Natural killer cell (primary cell): Measurements from ENCODE around the gene ZDHHC13. TPM values are rescaled to one million over a fixed set of nuclear protein-coding genes. Genes with fewer than 3 reads are reported as not detected.

ENCODE experiments used
- ATAC-seq, 3 donors: fragments of 150-1000 bp in 2 of 3; fragments of 200-7000 bp in 1 of 3; cut with Tn5 transposase; 1 replicate in 1 of 3; 2 replicates in 2 of 3; pipeline ENCODE4 v1.10.0; 2021; ENCODE audit warnings: mild to moderate bottlenecking in 2 of 3, moderate library complexity in 2 of 3
- DNase-seq, 2 donors: peaks; one replicate each; pipeline versions ENCODE4 v3.0.0 to v3.0.0-alpha.2; 2013 to 2021; ENCODE audit warnings: mixed read lengths in 1 of 2
- H3K27ac ChIP-seq: one replicate; pipeline ENCODE4 v1.5.1; 2013; ENCODE audit warnings: mild to moderate bottlenecking, low read length
- H3K27me3 ChIP-seq: one replicate; pipeline ENCODE4 v1.6.1; 2013; ENCODE audit warnings: low read length; ENCODE audit not compliant: control insufficient read depth, insufficient read depth
- H3K36me3 ChIP-seq: one replicate; pipeline ENCODE4 v1.6.1; 2013; ENCODE audit warnings: low read length; ENCODE audit not compliant: control insufficient read depth, insufficient read depth
- H3K4me1 ChIP-seq: one replicate; pipeline ENCODE4 v1.6.1; 2013; ENCODE audit warnings: low read length; ENCODE audit not compliant: control insufficient read depth, insufficient read depth
- H3K4me3 ChIP-seq: one replicate; pipeline ENCODE4 v1.5.1; 2013; ENCODE audit warnings: low read length
- H3K9me3 ChIP-seq: one replicate; pipeline ENCODE4 v1.6.1; 2013; ENCODE audit warnings: low read length; ENCODE audit not compliant: control insufficient read depth, insufficient read depth
- H3K27ac Mint-ChIP-seq, 2 donors: one replicate each; pipeline ENCODE4 v1.8.0; 2022; ENCODE audit warnings: mild to moderate bottlenecking in 2 of 2, mixed read lengths in 2 of 2, moderate library complexity in 1 of 2
- H3K27me3 Mint-ChIP-seq, 2 donors: one replicate each; pipeline ENCODE4 v1.8.0; 2022; ENCODE audit warnings: low read depth in 2 of 2, mixed read lengths in 2 of 2
- H3K36me3 Mint-ChIP-seq: one replicate; pipeline ENCODE4 v1.8.0; 2022; ENCODE audit warnings: mixed read lengths
- H3K4me1 Mint-ChIP-seq, 2 donors: one replicate each; pipeline ENCODE4 v1.8.0; 2022; ENCODE audit warnings: mixed read lengths in 2 of 2
- H3K4me3 Mint-ChIP-seq: one replicate; pipeline ENCODE4 v1.8.0; 2022; ENCODE audit warnings: mild to moderate bottlenecking, moderate library complexity, mixed read lengths
- H3K9me3 Mint-ChIP-seq, 2 donors: one replicate each; pipeline ENCODE4 v1.8.0; 2022; ENCODE audit warnings: mixed read lengths in 2 of 2
- CTCF ChIP-seq: fragments of 200-600 bp; IDR thresholded peaks from one replicate; pipeline ENCODE4 v1.8.0; 2022; ENCODE audit warnings: antibody characterized with exemption
- WGBS: methylation state at CpG from one replicate; pipeline ENCODE4 v1.1.7; 2013; ENCODE audit warnings: missing lambda C conversion rate; ENCODE audit not compliant: insufficient coverage; 5-methylcytosine and 5-hydroxymethylcytosine counted together
- intact Hi-C: fragments of 100-400 bp; cut with micrococcal nuclease; formaldehyde crosslinking; loops from one replicate; pipeline ENCODE4 v1.14.2; 2022
- total RNA-seq, 4 donors: library from RNA; stranded (reverse); fragments of 120-200 nt in 1 of 4; gene quantifications; one replicate each; pipeline versions ENCODE4 v1.2.3 to v1.2.4, GENCODE V29; 2013 to 2022

Gene ZDHHC13
- total RNA-seq, 3 donors from 2014 or later (not counting 1 experiment from before 2014, with no cell fraction given), result 13.3 to 17.4 (median 13.5) TPM

GRCh38 chr11:19191530-19192169 lies 74.7 kb downstream of the ZDHHC13 start:
- Histone ChIP-seq H3K4me3 (no peak overlapping the region), H3K4me1 (no peaks in the 10 kb centered on the region), H3K27ac (no peak overlapping the region), H3K27me3 (no peaks in the 10 kb centered on the region), H3K36me3 (no peaks in the 10 kb centered on the region), H3K9me3 (no peaks in the 10 kb centered on the region)
- ATAC-seq (no peak), DNase-seq (no peak)
- H3K27me3 Mint-ChIP-seq, result no peaks in the 10 kb centered on the region
- no peak for TF ChIP-seq CTCF
- intact Hi-C loops, result no loop called here
- H3K9me3 Mint-ChIP-seq, result no peaks in the 10 kb centered on the region
- no peak overlapping the region for H3K27ac Mint-ChIP-seq
- H3K4me1 Mint-ChIP-seq, result no peaks in the 10 kb centered on the region
- 92% methylated on average over 7 of the region's 7 CpGs for WGBS
- no peaks in the 10 kb centered on the region for H3K36me3 Mint-ChIP-seq
- no peak overlapping the region for H3K4me3 Mint-ChIP-seq

GRCh38 chr11:19193916-19194315 lies 76.9 kb downstream of the ZDHHC13 start:
- 83% methylated on average over 2 of the region's 2 CpGs for WGBS
- no peak overlapping the region for H3K4me3 Mint-ChIP-seq
- Histone ChIP-seq H3K27me3 (no peaks in the 10 kb centered on the region), H3K27ac (no peak overlapping the region), H3K4me1 (no peaks in the 10 kb centered on the region), H3K36me3 (no peaks in the 10 kb centered on the region), H3K9me3 (no peaks in the 10 kb centered on the region), H3K4me3 (no peak overlapping the region)
- H3K27me3 Mint-ChIP-seq, result no peaks in the 10 kb centered on the region
- no peak for ATAC-seq
- no peak for DNase-seq
- no peaks in the 10 kb centered on the region for H3K4me1 Mint-ChIP-seq
- H3K27ac Mint-ChIP-seq, result no peak overlapping the region
- H3K36me3 Mint-ChIP-seq, result no peaks in the 10 kb centered on the region
- no peak for TF ChIP-seq CTCF
- intact Hi-C loops, result no loop called here
- H3K9me3 Mint-ChIP-seq, result no peaks in the 10 kb centered on the region

- Mint-ChIP-seq H3K36me3 (no peaks in the 10 kb centered on the region), H3K4me3 (no peak overlapping the region), H3K9me3 (no peaks in the 10 kb centered on the region), H3K27me3 (no peaks in the 10 kb centered on the region), H3K4me1 (no peaks in the 10 kb centered on the region), H3K27ac (no peak overlapping the region)
- TF ChIP-seq CTCF, result no peak
- 94% methylated on average over 2 of the region's 4 CpGs for WGBS
- DNase-seq (no peak), ATAC-seq (no peak)
- intact Hi-C loops, result no loop called here
- no peak overlapping the region for H3K27ac ChIP-seq
- H3K36me3 ChIP-seq, result no peaks in the 10 kb centered on the region
- H3K4me3 ChIP-seq, result no peak overlapping the region
- no peaks in the 10 kb centered on the region for H3K27me3 ChIP-seq
- H3K4me1 ChIP-seq, result no peaks in the 10 kb centered on the region
- H3K9me3 ChIP-seq, result no peaks in the 10 kb centered on the region
Observed at GRCh38 chr11:19194620-19195308, 77.8 kb downstream of the ZDHHC13 start.
